Chondrocyte (in vitro differentiated cells): Measurements from ENCODE around the gene IL12RB2. TPM values are rescaled to one million over a fixed set of nuclear protein-coding genes. Genes with fewer than 3 reads are reported as not detected.
A peak's percentile ranks its signal among the peaks of the same experiment; 100 is the strongest.

Experiments used
- DNase-seq: peaks from one replicate; pipeline ENCODE4 v3.0.0; 2021; ENCODE audit warnings: mixed read lengths, low spot score
- H3K27ac Mint-ChIP-seq: one replicate; pipeline ENCODE4 v1.8.0; 2021; ENCODE audit warnings: mild to moderate bottlenecking, moderate library complexity, mixed read lengths; ENCODE audit not compliant: unreplicated experiment
- H3K27me3 Mint-ChIP-seq: 2 replicates; pipeline ENCODE4 v1.8.0; 2021; ENCODE audit warnings: low read depth, mixed read lengths
- H3K36me3 Mint-ChIP-seq: 2 replicates; pipeline ENCODE4 v1.8.0; 2021; ENCODE audit warnings: low read depth, mixed read lengths
- H3K4me1 Mint-ChIP-seq: 2 replicates; pipeline ENCODE4 v1.8.0; 2021; ENCODE audit warnings: low read depth, mild to moderate bottlenecking, mixed read lengths
- H3K4me3 Mint-ChIP-seq: one replicate; pipeline ENCODE4 v1.8.0; 2021; ENCODE audit warnings: mild to moderate bottlenecking, moderate library complexity, mixed read lengths; ENCODE audit not compliant: unreplicated experiment
- H3K9me3 Mint-ChIP-seq: 2 replicates; pipeline ENCODE4 v1.8.0; 2021; ENCODE audit warnings: low read depth, mixed read lengths
- long read RNA-seq: library from polyadenylated mRNA; stranded (forward); transcript quantifications from one replicate; pipeline ENCODE4 v2.0.0, GENCODE V29; 2021
- total RNA-seq: library from RNA; stranded (reverse); gene quantifications from 3 replicates; pipeline ENCODE4 v1.2.1, GENCODE V29; 2021
- TF ChIP-seq, protein P1 (sequence below): fragments of 200-600 bp; sonication (generic); IDR thresholded peaks from 2 replicates; pipeline ENCODE4 v1.5.0; 2021; ENCODE audit warnings: antibody characterized with exemption, mild to moderate bottlenecking, moderate library complexity

The IL12RB2 gene, protein sequence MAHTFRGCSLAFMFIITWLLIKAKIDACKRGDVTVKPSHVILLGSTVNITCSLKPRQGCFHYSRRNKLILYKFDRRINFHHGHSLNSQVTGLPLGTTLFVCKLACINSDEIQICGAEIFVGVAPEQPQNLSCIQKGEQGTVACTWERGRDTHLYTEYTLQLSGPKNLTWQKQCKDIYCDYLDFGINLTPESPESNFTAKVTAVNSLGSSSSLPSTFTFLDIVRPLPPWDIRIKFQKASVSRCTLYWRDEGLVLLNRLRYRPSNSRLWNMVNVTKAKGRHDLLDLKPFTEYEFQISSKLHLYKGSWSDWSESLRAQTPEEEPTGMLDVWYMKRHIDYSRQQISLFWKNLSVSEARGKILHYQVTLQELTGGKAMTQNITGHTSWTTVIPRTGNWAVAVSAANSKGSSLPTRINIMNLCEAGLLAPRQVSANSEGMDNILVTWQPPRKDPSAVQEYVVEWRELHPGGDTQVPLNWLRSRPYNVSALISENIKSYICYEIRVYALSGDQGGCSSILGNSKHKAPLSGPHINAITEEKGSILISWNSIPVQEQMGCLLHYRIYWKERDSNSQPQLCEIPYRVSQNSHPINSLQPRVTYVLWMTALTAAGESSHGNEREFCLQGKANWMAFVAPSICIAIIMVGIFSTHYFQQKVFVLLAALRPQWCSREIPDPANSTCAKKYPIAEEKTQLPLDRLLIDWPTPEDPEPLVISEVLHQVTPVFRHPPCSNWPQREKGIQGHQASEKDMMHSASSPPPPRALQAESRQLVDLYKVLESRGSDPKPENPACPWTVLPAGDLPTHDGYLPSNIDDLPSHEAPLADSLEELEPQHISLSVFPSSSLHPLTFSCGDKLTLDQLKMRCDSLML
- not detected in 3 replicates for total RNA-seq
- long read RNA-seq, result 0 reads

DNA sequence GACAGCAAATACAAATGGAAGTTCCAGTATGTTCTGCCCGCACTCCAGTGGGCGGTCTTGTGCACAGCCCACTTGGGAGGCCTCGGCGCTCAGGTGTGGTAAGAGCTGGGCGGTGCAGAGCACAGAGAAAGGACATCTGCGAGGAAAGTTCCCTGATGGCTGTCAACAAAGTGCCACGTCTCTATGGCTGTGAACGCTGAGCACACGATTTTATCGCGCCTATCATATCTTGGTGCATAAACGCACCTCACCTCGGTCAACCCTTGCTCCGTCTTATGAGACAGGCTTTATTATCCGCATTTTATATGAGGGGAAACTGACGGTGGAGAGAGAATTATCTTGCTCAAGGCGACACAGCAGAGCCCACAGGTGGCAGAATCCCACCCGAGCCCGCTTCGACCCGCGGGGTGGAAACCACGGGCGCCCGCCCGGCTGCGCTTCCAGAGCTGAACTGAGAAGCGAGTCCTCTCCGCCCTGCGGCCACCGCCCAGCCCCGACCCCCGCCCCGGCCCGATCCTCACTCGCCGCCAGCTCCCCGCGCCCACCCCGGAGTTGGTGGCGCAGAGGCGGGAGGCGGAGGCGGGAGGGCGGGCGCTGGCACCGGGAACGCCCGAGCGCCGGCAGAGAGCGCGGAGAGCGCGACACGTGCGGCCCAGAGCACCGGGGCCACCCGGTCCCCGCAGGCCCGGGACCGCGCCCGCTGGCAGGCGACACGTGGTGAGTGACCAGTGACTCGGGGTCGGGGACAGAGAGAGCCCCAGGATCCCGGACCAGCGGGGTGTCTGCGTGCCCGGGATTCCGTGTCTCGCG is at the start of gene IL12RB2:
TSS of gene IL12RB2 (plus strand) at position 623 of the 810 bp plus-strand sequence. CDS start 12,496 bp downstream, outside the sequence.
- TF ChIP-seq, protein P1, sequence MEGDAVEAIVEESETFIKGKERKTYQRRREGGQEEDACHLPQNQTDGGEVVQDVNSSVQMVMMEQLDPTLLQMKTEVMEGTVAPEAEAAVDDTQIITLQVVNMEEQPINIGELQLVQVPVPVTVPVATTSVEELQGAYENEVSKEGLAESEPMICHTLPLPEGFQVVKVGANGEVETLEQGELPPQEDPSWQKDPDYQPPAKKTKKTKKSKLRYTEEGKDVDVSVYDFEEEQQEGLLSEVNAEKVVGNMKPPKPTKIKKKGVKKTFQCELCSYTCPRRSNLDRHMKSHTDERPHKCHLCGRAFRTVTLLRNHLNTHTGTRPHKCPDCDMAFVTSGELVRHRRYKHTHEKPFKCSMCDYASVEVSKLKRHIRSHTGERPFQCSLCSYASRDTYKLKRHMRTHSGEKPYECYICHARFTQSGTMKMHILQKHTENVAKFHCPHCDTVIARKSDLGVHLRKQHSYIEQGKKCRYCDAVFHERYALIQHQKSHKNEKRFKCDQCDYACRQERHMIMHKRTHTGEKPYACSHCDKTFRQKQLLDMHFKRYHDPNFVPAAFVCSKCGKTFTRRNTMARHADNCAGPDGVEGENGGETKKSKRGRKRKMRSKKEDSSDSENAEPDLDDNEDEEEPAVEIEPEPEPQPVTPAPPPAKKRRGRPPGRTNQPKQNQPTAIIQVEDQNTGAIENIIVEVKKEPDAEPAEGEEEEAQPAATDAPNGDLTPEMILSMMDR, result no peak
- H3K36me3 Mint-ChIP-seq, result peaks cover 1% of the 10 kb centered on the region
- H3K27ac Mint-ChIP-seq, result no peak within 1 kb of the TSS
- H3K4me1 Mint-ChIP-seq, result peaks cover 6% of the 10 kb centered on the region
- peak within 1 kb of the TSS; percentile 64 for H3K4me3 Mint-ChIP-seq
- H3K9me3 Mint-ChIP-seq, result no peaks in the 10 kb centered on the region
- no peak for DNase-seq
- peaks cover 29% of the 10 kb centered on the region for H3K27me3 Mint-ChIP-seq

DNA sequence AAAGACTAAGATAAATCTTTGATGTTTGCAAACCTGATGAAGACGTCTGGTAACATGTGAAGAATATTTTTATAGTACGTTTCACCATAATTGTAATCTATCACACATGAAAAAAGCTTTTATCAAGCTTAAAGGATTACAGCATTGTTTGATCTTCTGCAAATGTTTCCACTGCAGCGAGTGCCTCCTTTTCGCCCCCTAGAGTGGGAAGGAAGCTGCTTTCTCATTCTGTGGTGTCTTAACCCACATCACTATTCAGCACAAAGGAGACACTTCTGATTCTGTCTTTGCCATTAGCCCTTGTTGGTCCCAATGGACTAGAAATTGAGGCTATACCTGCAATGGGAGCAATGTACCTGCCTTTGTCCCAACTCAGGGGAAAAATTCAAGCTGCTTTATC is 46.0 kb upstream of the IL12RB2 start:
- H3K9me3 Mint-ChIP-seq, result no peaks in the 10 kb centered on the region

DNA sequence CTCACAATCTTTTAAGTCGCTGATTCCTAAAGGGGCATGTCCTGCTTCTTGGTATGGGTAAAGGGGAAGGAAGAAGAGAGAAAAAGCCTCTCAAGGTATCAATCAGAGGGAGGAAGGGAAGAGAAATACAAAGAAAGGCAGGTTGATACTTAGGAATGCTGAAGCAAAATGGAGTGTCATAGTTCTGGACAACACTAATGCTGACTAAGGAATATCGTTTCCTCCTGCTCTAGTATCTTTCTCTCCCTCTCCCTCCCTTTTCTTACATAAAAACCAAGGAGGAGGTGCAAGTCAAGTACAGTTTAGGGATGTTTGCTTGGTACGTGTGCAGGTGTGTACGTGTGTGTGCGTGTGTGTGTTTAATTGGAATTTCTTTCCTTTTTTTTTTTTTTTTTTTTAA is 44.9 kb upstream of the IL12RB2 start:
- H3K4me1 Mint-ChIP-seq, result no peaks in the 10 kb centered on the region
- H3K27ac Mint-ChIP-seq, result no peak overlapping the region
- H3K4me3 Mint-ChIP-seq, result no peak overlapping the region
- no peaks in the 10 kb centered on the region for H3K36me3 Mint-ChIP-seq
- H3K27me3 Mint-ChIP-seq, result peaks cover 8% of the 10 kb centered on the region
- H3K9me3 Mint-ChIP-seq, result no peaks in the 10 kb centered on the region
- TF ChIP-seq, protein P1, result no peak
- DNase-seq, result no peak

More for the DNA sequence above, 46.0 kb upstream of the IL12RB2 start:
- TF ChIP-seq, protein P1, result peak; percentile 43
- Mint-ChIP-seq H3K4me3 (no peak overlapping the region), H3K4me1 (no peaks in the 10 kb centered on the region), H3K27me3 (peaks cover 8% of the 10 kb centered on the region), H3K36me3 (no peaks in the 10 kb centered on the region), H3K27ac (no peak overlapping the region)
- DNase-seq, result no peak

DNA sequence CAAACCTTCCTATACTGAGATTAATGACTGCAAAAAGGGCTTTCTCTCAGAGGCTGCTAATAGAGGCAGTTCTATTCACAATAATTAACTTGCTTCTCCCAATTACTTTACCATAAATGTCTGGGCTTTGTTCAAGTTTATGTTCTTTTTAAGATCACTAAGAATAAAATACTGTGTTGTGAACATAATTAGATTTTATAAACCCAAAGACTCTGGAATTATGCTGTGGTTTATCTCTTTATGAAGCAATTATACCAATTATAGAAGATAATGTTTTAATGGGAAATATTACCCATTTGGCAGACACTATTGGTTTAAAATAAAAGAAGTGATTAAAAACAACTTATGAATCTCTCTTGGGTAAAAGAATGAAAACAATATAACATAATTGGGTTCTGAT is 43.5 kb upstream of the IL12RB2 start:
- H3K27ac Mint-ChIP-seq, result no peak overlapping the region
- H3K4me3 Mint-ChIP-seq, result no peak overlapping the region
- TF ChIP-seq, protein P1, result no peak
- peaks cover 8% of the 10 kb centered on the region for H3K27me3 Mint-ChIP-seq
- DNase-seq, result no peak
- no peaks in the 10 kb centered on the region for H3K9me3 Mint-ChIP-seq
- H3K36me3 Mint-ChIP-seq, result no peaks in the 10 kb centered on the region
- no peaks in the 10 kb centered on the region for H3K4me1 Mint-ChIP-seq
